Measurements from ENCODE around the gene TULP3. TPM values are rescaled to one million over a fixed set of nuclear protein-coding genes. Genes with fewer than 3 reads are reported as not detected.
"Not testable (repeated sequence)": the region's sequence is repeated elsewhere in the genome, so short reads cannot be mapped to it uniquely, and the experiment has no call there.

Gene TULP3
- total RNA-seq, 1 donor from 2014 or later: 30.2 TPM

DNA sequence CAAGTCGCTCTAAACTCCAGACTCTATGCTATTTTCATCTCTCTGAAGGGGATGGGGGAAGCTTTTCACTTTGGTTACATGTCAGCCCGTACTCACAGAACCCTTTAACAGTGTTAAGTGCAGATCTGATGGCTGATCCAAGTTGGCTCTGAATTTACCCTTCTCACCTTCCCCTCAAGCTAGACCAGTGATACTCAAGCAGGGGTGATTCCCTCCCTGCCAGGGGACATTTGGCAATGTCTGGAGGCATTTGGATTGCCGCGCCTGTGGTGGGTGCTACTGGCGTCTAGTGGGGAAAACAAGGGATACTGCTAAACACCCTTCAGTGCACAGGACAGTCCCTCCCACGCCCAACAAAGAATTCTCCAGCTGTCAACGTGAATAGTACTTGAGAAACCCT lies 27.8 kb upstream of the TULP3 start:
- Mint-ChIP-seq H3K27me3 (ENCODE audit: low read depth) (no peaks in the 10 kb centered on the region), H3K36me3 (ENCODE audit: low read depth) (peaks cover 19% of the 10 kb centered on the region), H3K4me1 (no peaks in the 10 kb centered on the region), H3K9me3 (no peaks in the 10 kb centered on the region), H3K27ac (ENCODE audit: unreplicated experiment) (no peak overlapping the region), H3K4me3 (no peak overlapping the region)
- DNase-seq (ENCODE audit: low read depth, low spot score): no peak
- TF ChIP-seq, protein P1, sequence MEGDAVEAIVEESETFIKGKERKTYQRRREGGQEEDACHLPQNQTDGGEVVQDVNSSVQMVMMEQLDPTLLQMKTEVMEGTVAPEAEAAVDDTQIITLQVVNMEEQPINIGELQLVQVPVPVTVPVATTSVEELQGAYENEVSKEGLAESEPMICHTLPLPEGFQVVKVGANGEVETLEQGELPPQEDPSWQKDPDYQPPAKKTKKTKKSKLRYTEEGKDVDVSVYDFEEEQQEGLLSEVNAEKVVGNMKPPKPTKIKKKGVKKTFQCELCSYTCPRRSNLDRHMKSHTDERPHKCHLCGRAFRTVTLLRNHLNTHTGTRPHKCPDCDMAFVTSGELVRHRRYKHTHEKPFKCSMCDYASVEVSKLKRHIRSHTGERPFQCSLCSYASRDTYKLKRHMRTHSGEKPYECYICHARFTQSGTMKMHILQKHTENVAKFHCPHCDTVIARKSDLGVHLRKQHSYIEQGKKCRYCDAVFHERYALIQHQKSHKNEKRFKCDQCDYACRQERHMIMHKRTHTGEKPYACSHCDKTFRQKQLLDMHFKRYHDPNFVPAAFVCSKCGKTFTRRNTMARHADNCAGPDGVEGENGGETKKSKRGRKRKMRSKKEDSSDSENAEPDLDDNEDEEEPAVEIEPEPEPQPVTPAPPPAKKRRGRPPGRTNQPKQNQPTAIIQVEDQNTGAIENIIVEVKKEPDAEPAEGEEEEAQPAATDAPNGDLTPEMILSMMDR (conservative IDR thresholded peaks at IDR 0.05): no peak

DNA sequence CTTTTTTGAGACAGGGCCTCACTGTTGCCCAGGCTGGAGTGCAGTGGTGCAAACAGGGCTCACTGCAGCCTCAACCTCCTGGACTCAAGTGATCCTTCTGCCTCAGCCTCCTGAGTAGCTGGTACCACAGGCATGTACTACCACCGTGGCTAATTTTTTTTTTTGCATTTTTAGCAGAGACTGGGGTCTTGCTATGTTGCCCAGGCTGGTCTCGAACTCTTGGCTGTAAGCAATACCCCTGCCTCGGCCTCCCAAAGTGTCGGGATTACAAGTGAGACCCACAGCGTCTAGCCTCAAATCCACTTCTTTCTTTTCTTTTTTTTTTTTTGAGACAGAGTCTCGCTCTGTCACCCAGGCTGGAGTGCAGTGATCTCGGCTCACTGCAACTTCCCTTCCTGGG lies 27.3 kb upstream of the TULP3 start:
- H3K36me3 Mint-ChIP-seq (ENCODE audit: low read depth): peaks cover 21% of the 10 kb centered on the region
- H3K9me3 Mint-ChIP-seq; H3K27me3 Mint-ChIP-seq (ENCODE audit: low read depth); DNase-seq (ENCODE audit: low read depth, low spot score); H3K27ac Mint-ChIP-seq (ENCODE audit: unreplicated experiment); H3K4me3 Mint-ChIP-seq; H3K4me1 Mint-ChIP-seq: not testable (repeated sequence)

DNA sequence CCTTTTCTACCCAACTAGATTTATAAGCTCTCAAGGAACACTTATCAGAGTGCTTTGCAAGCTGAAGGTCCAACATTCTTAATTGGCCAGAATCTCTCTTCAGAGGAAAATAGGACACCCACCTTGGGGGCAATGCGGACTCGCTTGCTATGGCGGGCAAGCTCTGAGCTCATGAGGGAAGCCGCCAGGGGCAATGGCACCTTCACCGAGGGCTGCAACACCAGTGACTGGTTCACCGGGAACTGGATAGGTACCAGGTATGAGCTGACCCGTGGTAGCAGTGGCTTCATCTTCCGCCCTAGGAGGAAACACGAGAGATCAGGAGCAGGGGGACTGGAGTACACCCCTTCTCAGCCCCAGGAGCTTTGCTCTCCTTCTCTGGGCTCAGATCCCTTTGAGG lies 26.5 kb upstream of the TULP3 start:
- peaks cover 23% of the 10 kb centered on the region for H3K36me3 Mint-ChIP-seq (ENCODE audit: low read depth)
- TF ChIP-seq, protein P1 (conservative IDR thresholded peaks at IDR 0.05): no peak
- H3K27me3 Mint-ChIP-seq (ENCODE audit: low read depth): no peaks in the 10 kb centered on the region
- H3K4me3 Mint-ChIP-seq: no peak overlapping the region
- no peak for DNase-seq (ENCODE audit: low read depth, low spot score)
- H3K27ac Mint-ChIP-seq (ENCODE audit: unreplicated experiment): no peak overlapping the region
- H3K4me1 Mint-ChIP-seq: no peaks in the 10 kb centered on the region
- no peaks in the 10 kb centered on the region for H3K9me3 Mint-ChIP-seq

DNA sequence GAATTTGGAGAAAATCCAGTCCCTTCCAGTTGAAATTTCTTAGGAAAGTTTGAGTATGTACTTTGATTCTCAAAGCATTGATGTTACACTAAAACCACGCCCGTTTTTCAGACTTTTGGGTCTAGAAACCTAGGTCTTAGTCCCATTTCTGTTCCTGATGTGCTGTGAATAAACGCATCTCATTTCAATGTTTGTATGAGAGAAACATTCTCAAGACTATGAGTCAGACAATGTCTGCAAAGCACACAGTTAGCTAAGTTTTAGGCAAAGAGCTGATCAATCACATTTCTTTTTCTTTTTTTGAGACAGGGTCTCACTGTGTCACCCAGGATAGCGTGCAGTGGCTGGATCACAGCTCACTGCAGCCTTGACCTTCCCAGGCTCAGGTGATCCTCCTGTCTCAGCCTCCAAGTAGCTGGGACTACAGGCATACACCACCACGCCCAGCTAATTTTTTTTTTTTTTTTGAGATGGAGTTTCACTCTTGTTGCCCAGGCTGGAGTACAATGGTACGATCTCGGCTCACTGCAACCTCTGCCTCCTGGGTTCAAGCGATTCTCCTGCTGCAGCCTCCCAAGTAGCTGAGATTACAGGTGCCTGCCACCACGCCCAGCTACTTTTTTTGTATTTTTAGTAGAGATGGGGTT lies 21.6 kb upstream of the TULP3 start:
- H3K36me3 Mint-ChIP-seq (ENCODE audit: low read depth): peaks cover 17% of the 10 kb centered on the region
- DNase-seq (ENCODE audit: low read depth, low spot score); H3K9me3 Mint-ChIP-seq; H3K27me3 Mint-ChIP-seq (ENCODE audit: low read depth); H3K4me3 Mint-ChIP-seq; H3K27ac Mint-ChIP-seq (ENCODE audit: unreplicated experiment); H3K4me1 Mint-ChIP-seq: not testable (repeated sequence)

DNA sequence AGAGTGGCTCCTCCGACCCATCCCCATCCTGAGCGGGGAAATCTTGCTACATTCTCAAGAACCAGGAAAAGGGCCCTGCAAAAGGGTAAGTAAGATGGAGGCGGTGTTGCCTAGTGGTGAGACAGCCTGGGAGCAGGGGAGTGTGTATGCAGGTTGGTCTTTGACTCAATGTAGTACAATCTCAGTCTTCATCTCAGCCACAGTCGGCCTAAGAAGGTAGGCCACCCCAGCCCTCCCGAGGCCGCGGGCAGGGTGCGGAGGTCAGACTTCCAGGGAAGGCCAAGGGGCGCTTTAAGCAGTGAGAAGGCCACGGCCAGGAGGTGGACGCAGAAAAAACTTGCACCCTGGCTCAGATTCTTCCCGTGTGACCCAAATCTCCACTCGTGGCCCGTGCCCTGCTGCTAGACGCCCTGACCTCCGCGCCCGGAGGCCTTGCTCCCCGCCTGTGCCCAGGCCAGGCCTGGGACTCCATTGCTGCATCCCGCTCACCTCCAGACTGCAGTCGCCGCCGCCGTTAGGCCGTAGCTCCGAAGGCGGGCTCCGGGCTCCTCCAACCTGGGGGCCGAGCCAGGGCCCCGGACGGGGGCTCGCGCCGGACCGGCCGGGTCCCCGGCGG lies 14.2 kb upstream of the TULP3 start:
- no peaks in the 10 kb centered on the region for H3K9me3 Mint-ChIP-seq
- DNase-seq (ENCODE audit: low read depth, low spot score): no peak
- peak overlapping the region; percentile 95 for H3K27ac Mint-ChIP-seq (ENCODE audit: unreplicated experiment)
- H3K4me3 Mint-ChIP-seq: peak overlapping the region; percentile 88
- no peaks in the 10 kb centered on the region for H3K27me3 Mint-ChIP-seq (ENCODE audit: low read depth)
- TF ChIP-seq, protein P1 (conservative IDR thresholded peaks at IDR 0.05): no peak
- H3K4me1 Mint-ChIP-seq: peaks cover 41% of the 10 kb centered on the region
- peaks cover 6% of the 10 kb centered on the region for H3K36me3 Mint-ChIP-seq (ENCODE audit: low read depth)

DNA sequence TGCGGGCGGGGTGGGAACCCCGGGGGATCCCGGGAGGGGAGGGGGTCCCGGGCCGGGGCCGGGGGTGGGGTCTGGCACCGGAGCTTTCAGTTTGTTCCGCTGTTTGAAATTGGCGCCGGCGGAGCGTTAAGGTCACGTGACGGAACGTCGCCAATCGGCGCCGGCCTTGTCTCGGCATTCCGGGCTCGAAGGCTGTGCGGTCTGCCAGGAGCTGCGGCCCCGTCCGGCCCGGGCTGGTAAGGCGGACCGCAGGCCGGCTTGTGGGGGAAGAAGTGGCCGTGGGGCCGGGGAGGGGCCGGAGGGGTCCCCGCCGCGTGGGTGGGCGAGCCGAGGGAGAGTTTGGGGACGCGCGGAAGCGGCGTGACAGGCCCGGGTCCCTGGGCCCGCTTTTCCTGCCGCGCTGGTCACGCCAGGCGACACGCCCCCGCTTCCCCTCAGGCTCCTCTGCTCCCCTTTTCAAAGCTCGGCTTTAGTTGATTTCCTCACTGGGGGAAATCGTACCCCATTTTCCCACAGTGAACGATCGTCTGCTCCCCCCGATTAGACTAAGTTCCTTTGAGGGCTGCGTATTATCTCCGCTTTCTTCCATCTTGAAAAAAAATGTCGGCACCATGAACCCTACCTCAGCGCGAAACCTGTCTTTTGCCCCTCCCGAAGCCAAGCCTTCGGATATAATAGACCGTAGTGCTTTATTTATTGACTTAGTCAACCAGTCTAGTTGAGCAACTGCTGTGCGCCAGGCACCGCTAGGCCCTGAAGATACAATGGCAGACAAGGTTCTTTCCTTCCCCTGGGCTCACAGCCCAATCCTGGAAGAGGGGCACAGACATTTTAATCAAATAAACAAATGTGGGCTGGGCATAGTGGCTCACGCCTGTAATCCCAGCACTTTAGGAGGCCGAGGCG lies 13.4 kb upstream of the TULP3 start, which contains the start of the genes FOXM1 and RHNO1:
TSS of gene FOXM1 (minus strand) at position 128 of the 906 bp plus-strand sequence. CDS start 2,696 bp downstream, outside the sequence.
TSS of gene RHNO1 (plus strand) at position 177 of the 906 bp plus-strand sequence. CDS start 8,144 bp downstream, outside the sequence.
- Mint-ChIP-seq H3K9me3 (no peaks in the 10 kb centered on the region), H3K27ac (ENCODE audit: unreplicated experiment) (peak within 1 kb of the TSS; percentile 98), H3K27me3 (ENCODE audit: low read depth) (no peaks in the 10 kb centered on the region), H3K4me1 (peaks cover 45% of the 10 kb centered on the region), H3K4me3 (peak within 1 kb of the TSS; percentile 98), H3K36me3 (ENCODE audit: low read depth) (peaks cover 3% of the 10 kb centered on the region)
- peak; percentile 88 for DNase-seq (ENCODE audit: low read depth, low spot score)
- TF ChIP-seq, protein P1 (conservative IDR thresholded peaks at IDR 0.05): no peak
